ENCODE results near the gene PDXK.

Gene PDXK

DNA sequence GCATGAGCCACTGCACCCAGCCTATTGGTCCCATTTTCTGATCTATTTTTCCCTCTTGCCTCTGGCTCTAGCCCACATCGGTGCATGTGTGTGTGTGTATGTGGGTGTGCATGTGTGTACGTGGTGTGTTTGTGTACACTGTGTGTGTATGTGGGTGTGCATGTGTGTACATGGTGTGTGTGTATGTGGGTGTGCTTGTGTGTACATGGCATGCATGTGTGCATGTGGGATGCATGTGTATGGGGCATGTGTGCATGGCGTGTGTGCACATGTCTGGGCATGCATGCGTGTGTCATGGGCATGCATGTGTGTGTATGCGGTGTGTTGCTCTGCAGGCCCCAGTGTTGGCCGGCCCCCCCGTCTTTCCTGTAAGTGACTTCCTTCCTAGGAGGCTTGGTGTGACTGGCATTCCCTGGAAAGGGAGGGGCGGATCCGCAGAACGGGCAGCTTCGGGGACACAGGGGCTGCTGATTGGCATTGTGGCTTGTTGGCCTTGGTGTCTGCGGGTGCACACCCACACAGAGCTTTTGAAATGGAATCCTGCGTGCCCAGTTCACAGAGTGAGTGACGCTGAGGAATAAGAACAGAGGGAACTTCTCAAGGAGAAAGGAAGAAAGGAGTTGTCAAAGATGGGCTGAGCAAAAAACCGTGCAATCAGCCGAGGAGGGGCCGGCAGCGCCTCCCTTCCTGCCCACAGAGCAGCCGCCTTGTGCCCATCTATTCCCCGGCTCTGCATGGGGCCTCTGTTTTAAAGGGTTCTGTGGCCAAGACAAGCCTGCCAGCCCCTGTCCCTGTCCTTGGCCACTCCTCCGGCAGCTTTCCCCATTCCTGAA is 8.0 kb downstream of the PDXK start:
- no peak for DNase-seq

GRCh38 chr21:43727519-43728153 is 8.7 kb downstream of the PDXK start:
- peak in 1 of 2 experiments; percentile 40 for DNase-seq

- DNase-seq = peak in 1 of 2 experiments; percentile 7
Observed at GRCh38 chr21:43728154-43728466, 9.2 kb downstream of the PDXK start.

DNA sequence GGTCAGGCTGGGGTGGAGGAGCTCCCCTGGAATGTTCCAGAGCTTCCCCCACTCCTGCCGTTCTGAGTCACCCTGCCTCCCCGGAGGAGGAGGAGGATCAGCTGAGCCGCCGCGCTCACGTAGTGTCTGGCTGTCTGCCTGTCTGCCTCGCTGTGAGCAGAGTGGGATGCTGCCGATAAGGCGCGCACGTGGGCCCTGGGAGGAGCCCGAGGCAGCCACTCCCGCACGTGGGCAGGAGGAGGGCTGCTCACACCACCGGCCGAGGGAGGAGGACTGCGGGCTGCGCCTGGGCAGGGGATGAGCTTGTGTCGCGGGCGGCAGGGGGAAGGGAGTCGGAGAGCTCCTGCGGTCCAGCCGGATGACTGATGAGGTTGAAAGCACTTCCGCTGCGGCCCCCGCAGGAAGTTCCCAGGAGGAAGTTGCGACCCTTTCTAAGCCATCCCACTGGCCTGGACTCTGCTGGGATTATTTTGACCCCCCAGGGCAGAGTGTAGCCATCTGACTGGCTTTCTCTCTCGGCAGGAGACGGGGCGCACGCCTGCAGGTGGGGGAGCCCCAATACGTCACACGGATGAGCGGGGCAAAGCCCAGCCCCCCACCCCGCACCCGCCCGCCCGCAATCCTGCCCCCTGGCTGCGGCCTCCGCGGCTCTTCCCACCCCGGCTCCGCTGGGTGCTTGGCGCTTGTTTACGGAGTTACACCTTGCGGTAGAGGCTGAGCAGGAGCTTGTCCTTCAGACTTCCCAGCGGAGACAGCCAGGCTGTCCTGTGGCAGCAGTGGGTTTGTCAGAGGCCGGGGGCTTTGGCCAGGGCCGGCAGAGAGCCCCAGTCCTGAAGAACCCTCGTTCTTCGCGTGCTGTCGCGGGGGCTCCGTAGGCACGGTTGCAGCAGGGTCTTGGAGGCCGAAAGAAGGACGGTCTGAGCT is 9.8 kb downstream of the PDXK start:
- DNase-seq = peak; percentile 87 to 91

GRCh38 chr21:43731476-43731875 is 12.5 kb downstream of the PDXK start:
- DNase-seq = no peak

DNA sequence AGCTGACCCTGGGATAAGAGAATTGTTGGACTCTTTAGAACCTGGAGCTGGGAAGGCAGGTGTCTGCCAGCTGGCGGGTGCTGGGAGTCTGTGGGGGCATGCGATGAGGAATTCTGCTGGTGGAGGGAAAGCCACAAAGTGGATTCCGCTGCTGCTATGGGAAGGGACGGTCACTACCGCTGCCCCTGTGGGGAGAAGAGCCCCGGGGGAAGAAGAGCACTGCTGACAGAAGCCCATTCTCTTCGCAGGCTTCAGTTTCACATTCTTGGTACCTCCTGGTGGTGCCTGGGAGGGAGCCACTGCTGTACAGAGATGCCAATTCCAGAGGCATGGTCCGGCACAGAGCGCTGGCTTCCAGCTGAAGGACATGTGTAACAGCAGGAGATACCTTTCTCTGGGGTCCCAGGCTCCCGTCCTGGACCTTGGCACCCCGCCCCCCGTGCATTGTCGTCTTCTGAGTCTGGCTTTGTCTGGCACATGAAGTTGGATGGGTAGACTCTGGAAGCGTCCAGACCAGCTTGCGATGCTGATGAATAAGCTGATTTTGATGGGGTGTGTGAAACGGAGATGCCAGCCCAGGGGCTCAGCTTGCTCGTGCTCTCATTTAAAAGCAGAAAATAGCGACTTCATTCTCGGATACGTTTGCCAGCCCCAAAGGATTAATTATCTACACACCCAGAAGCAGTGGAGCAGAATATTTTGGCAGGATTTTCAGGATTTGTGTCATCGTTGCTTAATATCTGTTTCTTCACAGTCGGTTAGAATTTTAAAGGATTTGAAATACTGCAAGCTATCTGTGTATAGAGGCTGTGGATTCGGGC is 13.2 kb downstream of the PDXK start:
- DNase-seq = no peak

- no peak for DNase-seq
Observed at GRCh38 chr21:43733060-43733459, 14.1 kb downstream of the PDXK start.

GRCh38 chr21:43733529-43734071 is 14.7 kb downstream of the PDXK start:
- no peak for DNase-seq

GRCh38 chr21:43734131-43734927 is 15.4 kb downstream of the PDXK start:
- peak; percentile 46 to 54 for DNase-seq

DNA sequence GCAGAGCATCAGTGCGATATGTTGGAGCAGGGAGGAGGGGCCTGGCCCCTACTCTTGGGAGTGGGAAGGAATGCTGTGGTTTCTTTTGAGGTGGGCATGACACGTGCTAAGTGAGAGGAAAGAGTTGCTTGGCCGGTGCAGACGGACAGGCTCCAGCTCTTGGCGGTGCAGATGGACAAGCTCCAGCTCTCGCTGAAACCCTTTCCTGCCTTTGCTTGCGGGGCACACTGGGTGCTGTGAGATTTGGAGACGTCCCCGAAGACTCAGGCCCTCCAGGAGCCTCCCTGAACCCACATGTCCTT is 15.9 kb downstream of the PDXK start:
- DNase-seq = no peak

GRCh38 chr21:43735236-43736091 is 16.5 kb downstream of the PDXK start:
- DNase-seq = no peak

GRCh38 chr21:43736224-43736883 is 17.4 kb downstream of the PDXK start:
- no peak for DNase-seq

DNA sequence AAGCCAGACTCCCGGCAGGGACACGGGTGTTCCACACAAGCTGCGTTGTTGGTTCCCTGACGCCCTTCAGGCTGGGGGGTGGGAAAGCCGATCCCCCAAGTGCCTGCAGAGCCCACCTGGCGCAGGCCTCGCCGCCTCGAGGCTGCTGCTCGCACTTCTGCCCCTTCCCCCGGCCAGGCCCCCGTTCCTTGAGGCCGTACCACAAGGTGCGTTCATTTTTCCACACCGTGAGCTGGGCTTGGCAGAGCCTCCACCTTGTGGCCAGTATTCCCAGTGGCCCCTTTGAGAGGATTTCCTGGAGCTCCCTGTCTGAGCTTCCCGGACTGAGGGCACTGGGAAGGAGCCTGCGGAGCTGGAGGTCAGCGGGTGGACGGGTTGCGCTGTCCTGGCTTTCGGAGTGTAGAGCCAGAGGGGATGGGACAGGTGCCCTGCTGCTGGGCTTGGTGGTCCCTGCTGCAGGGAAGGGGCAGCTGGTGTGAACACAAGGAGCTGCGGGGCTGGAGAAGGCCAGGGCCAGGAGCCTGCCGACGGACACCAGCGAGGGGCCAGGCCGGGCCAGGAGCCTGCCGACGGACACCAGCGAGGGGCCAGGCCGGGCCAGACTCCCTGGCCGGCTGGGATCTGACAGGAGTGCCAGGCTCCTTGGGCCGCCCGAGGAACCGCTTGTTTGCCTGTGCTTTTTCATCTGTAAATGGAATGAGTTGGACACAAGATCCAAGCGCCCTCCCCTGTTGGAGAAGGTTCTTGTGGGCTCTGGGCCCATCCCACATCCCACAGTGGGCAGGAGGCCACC is 18.4 kb downstream of the PDXK start:
- no peak for DNase-seq

GRCh38 chr21:43739621-43740435 is 20.9 kb downstream of the PDXK start:
- no peak for DNase-seq

DNA sequence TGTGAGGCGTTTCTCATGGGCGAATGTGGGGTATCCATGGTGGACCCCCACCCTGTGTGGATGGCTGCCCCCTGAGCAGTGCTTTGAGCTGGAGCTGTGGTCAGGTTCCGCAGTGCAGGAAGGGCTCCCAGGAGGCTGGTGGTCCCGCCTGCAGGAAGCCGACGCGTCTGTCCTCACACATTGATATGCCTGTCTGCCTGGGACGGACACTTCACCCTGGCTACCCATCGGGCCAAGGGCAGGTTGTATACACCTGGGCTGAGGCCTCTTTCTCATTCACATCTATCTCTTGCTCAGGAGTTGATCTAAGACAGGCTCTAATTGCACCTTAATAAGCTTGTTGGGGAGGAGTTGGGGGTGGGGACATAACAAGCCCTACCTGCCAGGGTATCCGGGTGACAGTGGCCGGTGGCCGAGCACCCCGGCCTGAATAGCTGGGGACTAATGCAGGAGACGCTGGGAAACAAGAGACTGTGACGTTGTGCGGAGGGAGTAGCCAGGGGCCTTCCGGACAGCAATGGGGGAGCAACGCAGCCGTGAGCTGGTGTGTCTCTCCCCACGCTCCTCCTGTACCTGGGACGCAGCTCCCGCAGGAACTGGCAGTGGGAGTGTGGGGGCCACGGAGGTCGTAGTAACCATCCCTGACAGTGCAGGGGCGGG is 21.7 kb downstream of the PDXK start:
- DNase-seq = peak; percentile 14 to 30

GRCh38 chr21:43741423-43742096 is 22.6 kb downstream of the PDXK start:
- DNase-seq = no peak

- no peak for DNase-seq
Observed at GRCh38 chr21:43743947-43744346, 25.0 kb downstream of the PDXK start.

Data from SHP77 (cell line).